ENCODE results near the gene C1orf232. TPM values are rescaled to one million over a fixed set of nuclear protein-coding genes. Genes with fewer than 3 reads are reported as not detected.

Gene C1orf232
- total RNA-seq, 1 donor from 2014 or later: not detected

DNA sequence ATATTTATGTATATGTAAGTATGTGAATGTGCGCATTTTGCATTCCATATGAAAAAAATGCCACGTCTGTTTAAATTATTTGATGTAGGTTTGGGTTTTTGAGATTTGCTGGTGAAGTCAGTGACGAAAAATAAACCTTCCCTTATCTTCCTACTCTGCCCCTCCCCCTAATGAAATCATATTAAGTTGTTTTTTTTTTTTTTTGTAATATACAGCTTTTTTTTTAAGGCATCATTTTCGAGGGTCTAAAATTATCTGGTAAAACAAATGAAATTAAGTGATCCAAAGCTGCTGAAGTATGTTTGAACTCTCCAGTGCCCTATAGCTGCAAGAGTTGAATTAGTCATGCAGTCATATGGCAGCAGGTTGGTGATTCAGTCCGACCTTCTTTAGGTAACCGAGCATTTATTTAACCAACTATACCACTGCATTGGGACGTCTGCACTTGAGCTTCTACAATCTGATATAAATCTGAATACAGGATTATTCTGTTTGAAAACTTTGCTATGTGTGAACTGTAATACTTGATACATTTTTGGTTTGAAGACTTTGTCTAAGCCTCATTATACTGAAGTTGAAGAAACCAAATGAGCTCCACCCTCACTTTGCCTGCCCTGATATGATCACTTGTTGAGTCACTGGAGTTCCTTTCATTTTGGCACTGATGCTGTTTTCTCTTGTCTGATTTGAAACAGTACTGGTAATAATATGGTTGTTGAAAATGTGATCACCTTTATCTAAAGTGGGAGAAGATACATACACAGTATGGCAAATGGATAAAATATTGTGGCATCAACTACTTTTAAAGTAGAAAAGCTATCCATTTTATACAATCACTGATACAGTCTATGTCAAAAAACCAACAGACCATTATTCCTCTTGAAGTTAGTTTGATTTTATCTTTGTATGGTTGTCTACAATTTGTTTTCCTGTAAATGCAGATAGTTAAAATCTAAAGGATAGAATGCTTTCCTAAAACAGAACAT is 45.5 kb downstream of the C1orf232 start:
- no peak overlapping the region for H3K4me3 Mint-ChIP-seq (ENCODE audit: unreplicated experiment)
- no peak for DNase-seq (ENCODE audit: low spot score)
- H3K27ac Mint-ChIP-seq (ENCODE audit: unreplicated experiment): no peak overlapping the region
- peaks cover 2% of the 10 kb centered on the region for H3K27me3 Mint-ChIP-seq (ENCODE audit: unreplicated experiment)
- H3K9me3 Mint-ChIP-seq (ENCODE audit: unreplicated experiment): no peaks in the 10 kb centered on the region
- H3K36me3 Mint-ChIP-seq (ENCODE audit: low read depth, unreplicated experiment): peaks cover 4% of the 10 kb centered on the region
- peaks cover 11% of the 10 kb centered on the region for H3K4me1 Mint-ChIP-seq (ENCODE audit: unreplicated experiment)
- TF ChIP-seq, protein P1, sequence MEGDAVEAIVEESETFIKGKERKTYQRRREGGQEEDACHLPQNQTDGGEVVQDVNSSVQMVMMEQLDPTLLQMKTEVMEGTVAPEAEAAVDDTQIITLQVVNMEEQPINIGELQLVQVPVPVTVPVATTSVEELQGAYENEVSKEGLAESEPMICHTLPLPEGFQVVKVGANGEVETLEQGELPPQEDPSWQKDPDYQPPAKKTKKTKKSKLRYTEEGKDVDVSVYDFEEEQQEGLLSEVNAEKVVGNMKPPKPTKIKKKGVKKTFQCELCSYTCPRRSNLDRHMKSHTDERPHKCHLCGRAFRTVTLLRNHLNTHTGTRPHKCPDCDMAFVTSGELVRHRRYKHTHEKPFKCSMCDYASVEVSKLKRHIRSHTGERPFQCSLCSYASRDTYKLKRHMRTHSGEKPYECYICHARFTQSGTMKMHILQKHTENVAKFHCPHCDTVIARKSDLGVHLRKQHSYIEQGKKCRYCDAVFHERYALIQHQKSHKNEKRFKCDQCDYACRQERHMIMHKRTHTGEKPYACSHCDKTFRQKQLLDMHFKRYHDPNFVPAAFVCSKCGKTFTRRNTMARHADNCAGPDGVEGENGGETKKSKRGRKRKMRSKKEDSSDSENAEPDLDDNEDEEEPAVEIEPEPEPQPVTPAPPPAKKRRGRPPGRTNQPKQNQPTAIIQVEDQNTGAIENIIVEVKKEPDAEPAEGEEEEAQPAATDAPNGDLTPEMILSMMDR (IDR thresholded peaks at IDR 0.05; ENCODE audit: unreplicated experiment): no peak

DNA sequence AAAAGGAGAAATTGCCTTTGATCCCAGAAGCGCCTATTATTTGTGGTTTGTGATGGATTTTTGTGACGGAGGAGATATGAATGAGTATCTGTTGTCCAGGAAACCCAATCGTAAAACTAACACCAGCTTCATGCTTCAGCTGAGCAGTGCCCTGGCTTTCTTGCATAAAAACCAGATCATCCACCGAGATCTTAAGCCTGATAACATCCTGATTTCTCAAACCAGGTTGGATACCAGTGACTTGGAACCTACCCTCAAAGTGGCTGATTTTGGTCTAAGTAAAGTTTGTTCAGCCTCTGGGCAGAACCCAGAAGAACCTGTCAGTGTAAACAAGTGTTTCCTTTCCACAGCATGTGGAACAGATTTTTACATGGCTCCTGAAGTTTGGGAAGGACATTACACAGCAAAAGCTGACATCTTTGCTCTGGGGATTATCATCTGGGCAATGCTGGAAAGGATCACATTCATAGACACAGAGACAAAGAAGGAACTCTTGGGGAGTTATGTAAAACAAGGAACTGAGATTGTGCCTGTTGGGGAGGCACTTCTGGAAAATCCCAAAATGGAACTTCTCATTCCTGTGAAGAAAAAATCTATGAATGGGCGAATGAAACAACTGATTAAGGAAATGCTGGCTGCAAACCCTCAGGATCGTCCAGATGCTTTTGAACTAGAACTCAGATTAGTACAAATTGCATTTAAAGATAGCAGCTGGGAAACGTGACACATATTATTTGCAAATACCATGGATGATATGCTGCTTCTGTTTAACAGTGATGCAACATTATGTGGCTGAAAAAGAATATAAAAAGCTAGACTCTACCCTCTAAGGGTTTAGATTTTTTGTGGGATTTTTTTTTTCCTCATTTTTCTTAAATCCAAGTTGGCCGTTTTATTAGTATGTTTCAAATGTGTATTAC is 46.6 kb downstream of the C1orf232 start:
- H3K9me3 Mint-ChIP-seq (ENCODE audit: unreplicated experiment): no peaks in the 10 kb centered on the region
- no peak overlapping the region for H3K4me3 Mint-ChIP-seq (ENCODE audit: unreplicated experiment)
- no peak for DNase-seq (ENCODE audit: low spot score)
- peaks cover 4% of the 10 kb centered on the region for H3K36me3 Mint-ChIP-seq (ENCODE audit: low read depth, unreplicated experiment)
- no peaks in the 10 kb centered on the region for H3K27me3 Mint-ChIP-seq (ENCODE audit: unreplicated experiment)
- peaks cover under 1% of the 10 kb centered on the region for H3K4me1 Mint-ChIP-seq (ENCODE audit: unreplicated experiment)
- no peak overlapping the region for H3K27ac Mint-ChIP-seq (ENCODE audit: unreplicated experiment)
- TF ChIP-seq, protein P1 (IDR thresholded peaks at IDR 0.05; ENCODE audit: unreplicated experiment): no peak

DNA sequence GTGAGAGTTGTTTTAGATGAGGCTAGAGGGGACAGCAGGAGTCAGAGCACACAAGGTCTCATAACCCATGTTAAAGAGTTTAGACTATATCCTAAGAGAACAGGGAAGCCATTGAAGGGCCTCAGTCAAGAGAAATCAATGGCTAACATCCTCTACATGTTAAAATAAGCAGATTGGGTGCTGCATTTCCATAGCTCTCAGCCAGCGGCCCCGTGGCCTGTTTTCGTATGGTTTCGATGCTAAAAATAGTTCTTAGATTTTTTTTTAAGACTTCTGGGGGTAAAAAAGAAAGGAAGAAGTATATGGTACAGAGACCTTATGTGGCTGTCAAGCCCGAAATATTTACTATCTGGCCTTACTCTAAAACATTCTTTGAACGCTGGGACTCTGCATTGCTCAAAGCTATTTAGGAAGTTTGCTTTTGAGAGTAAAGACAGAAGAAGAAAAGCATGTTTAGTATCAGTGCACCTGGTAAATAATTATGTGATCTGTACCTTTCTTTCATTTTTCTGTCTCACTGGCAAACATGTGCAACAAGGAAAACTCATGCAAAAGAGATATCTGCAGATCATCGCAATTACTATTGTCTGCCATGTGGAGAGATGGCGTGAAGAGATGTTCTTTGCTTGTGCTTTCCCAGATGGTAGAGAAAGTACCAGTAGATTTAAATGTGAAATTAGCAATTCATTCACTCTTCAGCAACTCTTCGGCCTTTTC is 48.7 kb downstream of the C1orf232 start:
- no peak overlapping the region for H3K4me3 Mint-ChIP-seq (ENCODE audit: unreplicated experiment)
- no peak overlapping the region for H3K27ac Mint-ChIP-seq (ENCODE audit: unreplicated experiment)
- peaks cover 4% of the 10 kb centered on the region for H3K36me3 Mint-ChIP-seq (ENCODE audit: low read depth, unreplicated experiment)
- no peaks in the 10 kb centered on the region for H3K27me3 Mint-ChIP-seq (ENCODE audit: unreplicated experiment)
- no peaks in the 10 kb centered on the region for H3K4me1 Mint-ChIP-seq (ENCODE audit: unreplicated experiment)
- DNase-seq (ENCODE audit: low spot score): no peak
- H3K9me3 Mint-ChIP-seq (ENCODE audit: unreplicated experiment): no peaks in the 10 kb centered on the region
- TF ChIP-seq, protein P1 (IDR thresholded peaks at IDR 0.05; ENCODE audit: unreplicated experiment): no peak

DNA sequence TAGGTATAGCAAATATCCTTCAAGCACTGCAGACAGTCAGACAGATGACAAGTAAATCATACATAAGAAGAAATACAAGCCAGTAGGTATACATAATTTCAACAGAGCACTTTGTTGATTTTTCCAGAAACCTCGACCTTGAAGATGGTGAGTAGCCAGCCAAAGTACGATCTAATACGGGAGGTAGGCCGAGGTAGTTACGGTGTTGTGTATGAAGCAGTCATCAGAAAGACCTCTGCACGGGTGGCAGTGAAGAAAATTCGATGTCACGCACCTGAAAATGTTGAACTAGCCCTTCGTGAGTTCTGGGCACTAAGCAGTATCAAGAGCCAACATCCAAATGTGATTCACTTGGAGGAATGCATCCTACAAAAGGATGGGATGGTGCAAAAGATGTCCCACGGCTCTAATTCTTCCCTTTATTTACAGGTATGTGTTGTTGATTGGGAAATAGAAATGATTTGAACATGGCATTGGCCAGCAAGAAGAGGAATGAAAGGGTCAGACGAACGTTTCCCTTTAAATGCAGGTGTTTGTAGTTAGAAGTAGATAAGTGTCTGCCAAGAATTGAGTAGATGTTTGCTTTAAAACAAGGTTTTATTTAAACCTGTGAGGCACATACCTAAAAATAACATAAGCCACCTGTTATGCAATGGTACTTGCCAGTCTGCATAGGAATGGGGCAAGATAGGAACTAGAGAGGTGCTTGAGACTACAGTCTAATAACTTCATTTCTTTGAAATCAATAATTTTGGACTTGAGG is 54.4 kb downstream of the C1orf232 start:
- DNase-seq (ENCODE audit: low spot score): no peak

More for the DNA sequence above, 54.4 kb downstream of the C1orf232 start:
- TF ChIP-seq, protein P1 (IDR thresholded peaks at IDR 0.05; ENCODE audit: unreplicated experiment): no peak
- Mint-ChIP-seq H3K4me3 (ENCODE audit: unreplicated experiment) (no peak overlapping the region), H3K27me3 (ENCODE audit: unreplicated experiment) (peaks cover 9% of the 10 kb centered on the region), H3K36me3 (ENCODE audit: low read depth, unreplicated experiment) (peaks cover 8% of the 10 kb centered on the region), H3K4me1 (ENCODE audit: unreplicated experiment) (peaks cover 9% of the 10 kb centered on the region), H3K9me3 (ENCODE audit: unreplicated experiment) (no peaks in the 10 kb centered on the region), H3K27ac (ENCODE audit: unreplicated experiment) (no peak overlapping the region)

Other genes starting within 250 kb of the C1orf232 start
- gene PAFAH2, start 170.9 kb downstream of the C1orf232 start, total RNA-seq (ENCODE audit: unreplicated experiment): 13.4 TPM
- gene EXTL1, start 147.2 kb downstream of the C1orf232 start, total RNA-seq (ENCODE audit: unreplicated experiment): 1.8 TPM
- not detected for gene SLC30A2, start 122.8 kb downstream of the C1orf232 start, total RNA-seq (ENCODE audit: unreplicated experiment)
- gene TRIM63, start 101.3 kb downstream of the C1orf232 start, total RNA-seq (ENCODE audit: unreplicated experiment): not detected
- gene PDIK1L, start 57.1 kb downstream of the C1orf232 start, total RNA-seq (ENCODE audit: unreplicated experiment): 6.8 TPM
- gene FAM110D, start 9.9 kb downstream of the C1orf232 start, total RNA-seq (ENCODE audit: unreplicated experiment): 13.5 TPM
- gene ZNF593, start 945 bp upstream of the C1orf232 start, total RNA-seq (ENCODE audit: unreplicated experiment): 17.9 TPM
- not detected for gene ZNF593OS, start 2.9 kb upstream of the C1orf232 start, total RNA-seq (ENCODE audit: unreplicated experiment)
- gene CNKSR1, start 8.5 kb upstream of the C1orf232 start, total RNA-seq (ENCODE audit: unreplicated experiment): 10.0 TPM
- not detected for gene CATSPER4, start 21.6 kb upstream of the C1orf232 start, total RNA-seq (ENCODE audit: unreplicated experiment)
- gene CEP85, start 65.2 kb upstream of the C1orf232 start, total RNA-seq (ENCODE audit: unreplicated experiment): 9.7 TPM
- 226 TPM for gene SH3BGRL3, start 111.1 kb upstream of the C1orf232 start, total RNA-seq (ENCODE audit: unreplicated experiment)
- 16.0 TPM for gene UBXN11, start 137.7 kb upstream of the C1orf232 start, total RNA-seq (ENCODE audit: unreplicated experiment)
- 21.8 TPM for gene CD52, start 149.0 kb upstream of the C1orf232 start, total RNA-seq (ENCODE audit: unreplicated experiment)
- gene CRYBG2, start 185.2 kb upstream of the C1orf232 start, total RNA-seq (ENCODE audit: unreplicated experiment): 1.4 TPM
- gene ZNF683, start 203.8 kb upstream of the C1orf232 start, total RNA-seq (ENCODE audit: unreplicated experiment): not detected
- 107 TPM for gene LIN28A, start 241.9 kb upstream of the C1orf232 start, total RNA-seq (ENCODE audit: unreplicated experiment)